Measurements from ENCODE around the gene MTARC2. TPM values are rescaled to one million over a fixed set of nuclear protein-coding genes. Genes with fewer than 3 reads are reported as not detected.
"Not testable (repeated sequence)": the region's sequence is repeated elsewhere in the genome, so short reads cannot be mapped to it uniquely, and the experiment has no call there.

The MTARC2 gene
- polyA plus RNA-seq, 2 of the 4 experiments (the other 2 are of a cell fraction), result 13.5 to 18.4 TPM

DNA sequence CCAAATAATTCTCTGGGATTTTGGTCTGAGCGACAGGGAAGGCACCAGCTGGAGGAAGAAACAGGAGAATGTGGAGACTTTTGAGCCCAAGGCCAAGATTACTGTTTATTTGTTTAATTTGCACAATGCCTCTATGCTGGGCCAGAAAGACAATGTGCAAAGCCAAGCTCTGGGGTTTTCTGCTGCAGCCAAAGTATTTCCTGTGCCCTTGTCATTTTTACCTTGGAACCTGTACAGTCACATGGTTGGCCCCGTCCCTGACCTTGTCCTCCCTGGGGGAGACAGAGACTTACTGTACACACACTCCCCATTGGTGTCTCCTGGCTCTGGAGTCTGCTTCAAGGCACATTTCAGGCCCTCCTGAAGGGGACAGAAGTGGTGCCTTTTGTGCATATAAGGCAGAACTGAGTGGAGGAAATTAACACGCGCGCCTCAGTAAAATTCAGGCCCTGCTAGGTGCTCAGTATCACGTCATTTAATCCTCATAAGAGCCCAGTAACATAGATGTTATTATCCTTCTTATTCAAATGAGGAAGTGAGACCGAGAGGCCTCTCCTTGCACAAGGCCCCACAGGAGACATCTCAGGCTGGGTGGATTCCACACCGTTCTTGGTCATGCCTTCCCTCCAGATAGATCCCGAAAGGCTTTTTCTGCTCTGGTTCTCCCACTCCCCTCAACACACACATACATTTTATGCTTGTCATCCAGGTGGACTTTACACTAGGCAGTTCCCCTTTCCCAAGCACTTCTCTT is 36.9 kb upstream of the MTARC2 start:
- Histone ChIP-seq H3K4me1 (no peaks in the 10 kb centered on the region), H3K9me3 (no peaks in the 10 kb centered on the region), H3K27ac (no peak overlapping the region), H3K4me2 (no peak overlapping the region), H3K4me3 (no peak overlapping the region)
- CTCF ChIA-PET, result interaction anchor here (0.7 to 1.4 kb wide), 2 partner anchors 22 to 66 kb away, joined by 3 to 4 read pairs; no protein-coding TSS in a partner anchor
- DNase-seq (ENCODE audit: low read depth in 1 of 2, low spot score in 1 of 2), result no peak
- 79% methylated on average over 9 of the region's 9 CpGs for WGBS (ENCODE audit: missing lambda C conversion rate)
- ATAC-seq, result no peak
- POLR2A ChIA-PET, result no interaction called here
- TF ChIP-seq ZSCAN20 (CRISPR knock-in tag; IDR thresholded peaks at IDR 0.05), result no peak
- TF ChIP-seq HEYL (CRISPR knock-in tag; IDR thresholded peaks at IDR 0.05), result no peak
- TF ChIP-seq, protein P1, sequence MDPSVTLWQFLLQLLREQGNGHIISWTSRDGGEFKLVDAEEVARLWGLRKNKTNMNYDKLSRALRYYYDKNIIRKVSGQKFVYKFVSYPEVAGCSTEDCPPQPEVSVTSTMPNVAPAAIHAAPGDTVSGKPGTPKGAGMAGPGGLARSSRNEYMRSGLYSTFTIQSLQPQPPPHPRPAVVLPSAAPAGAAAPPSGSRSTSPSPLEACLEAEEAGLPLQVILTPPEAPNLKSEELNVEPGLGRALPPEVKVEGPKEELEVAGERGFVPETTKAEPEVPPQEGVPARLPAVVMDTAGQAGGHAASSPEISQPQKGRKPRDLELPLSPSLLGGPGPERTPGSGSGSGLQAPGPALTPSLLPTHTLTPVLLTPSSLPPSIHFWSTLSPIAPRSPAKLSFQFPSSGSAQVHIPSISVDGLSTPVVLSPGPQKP (IDR thresholded peaks at IDR 0.05; ENCODE audit: low read depth, low read length), result no peak
- no peak for TF ChIP-seq NR3C1 (IDR thresholded peaks at IDR 0.05)
- TF ChIP-seq POLR2AphosphoS2 (conservative IDR thresholded peaks at IDR 0.05; ENCODE audit: low read length), result no peak
- TF ChIP-seq ESRRA (IDR thresholded peaks at IDR 0.05; ENCODE audit: borderline replicate concordance, low read length), result no peak
- no peak for TF ChIP-seq CTCF (IDR thresholded peaks at IDR 0.05)
- no peak for TF ChIP-seq MAFK (IDR thresholded peaks at IDR 0.05; ENCODE audit: partially characterized antibody)
- TF ChIP-seq RARB (CRISPR knock-in tag; IDR thresholded peaks at IDR 0.05), result no peak
- TF ChIP-seq TP53 (CRISPR knock-in tag; IDR thresholded peaks at IDR 0.05), result no peak
- no peak for TF ChIP-seq CBX2 (IDR thresholded peaks at IDR 0.05; ENCODE audit: borderline replicate concordance, low read depth)
- no peak for TF ChIP-seq ZC3H11A (IDR thresholded peaks at IDR 0.05)
- no peak for TF ChIP-seq CHD4 (IDR thresholded peaks at IDR 0.05; ENCODE audit: borderline replicate concordance)
- TF ChIP-seq ZFP36 (IDR thresholded peaks at IDR 0.05; ENCODE audit: borderline replicate concordance, partially characterized antibody), result no peak
- no peak for TF ChIP-seq SREBF2 (IDR thresholded peaks at IDR 0.05)
- no peak for TF ChIP-seq ZNF302 (CRISPR knock-in tag; IDR thresholded peaks at IDR 0.05)
- TF ChIP-seq ATOH8 (CRISPR knock-in tag; IDR thresholded peaks at IDR 0.05; ENCODE audit: low read depth), result no peak
- no peak for TF ChIP-seq POLR2A (IDR thresholded peaks at IDR 0.05; ENCODE audit: low read length)
- no peak for TF ChIP-seq HOXA7 (CRISPR knock-in tag; IDR thresholded peaks at IDR 0.05)
- no peak for FAIRE-seq

GRCh38 chr1:220715986-220716385 is 32.1 kb upstream of the MTARC2 start:
- H3K4me2 ChIP-seq; POLR2A ChIA-PET; CTCF ChIA-PET; DNase-seq (ENCODE audit: low read depth in 1 of 2, low spot score in 1 of 2); FAIRE-seq; H3K4me3 ChIP-seq; H3K4me1 ChIP-seq; ATAC-seq; H3K27ac ChIP-seq; H3K9me3 ChIP-seq: not testable (repeated sequence)
- 68% methylated on average over 5 of the region's 5 CpGs for WGBS (ENCODE audit: missing lambda C conversion rate)
